HG02885 (cell line): ENCODE results near the gene MYO1E.

ENCODE experiments used
- ATAC-seq: cut with Tn5 transposase; IDR thresholded peaks from one replicate; pipeline ENCODE4 v1.9.1; 2021; ENCODE audit warnings: mild to moderate bottlenecking; ENCODE audit not compliant: unreplicated experiment, poor library complexity

MYO1E gene

GRCh38 chr15:59115047-59115446 is 257.6 kb downstream of the MYO1E start:
- no peak for ATAC-seq

GRCh38 chr15:59111251-59111650 is 261.4 kb downstream of the MYO1E start:
- no peak for ATAC-seq

- no peak for ATAC-seq
Measured at GRCh38 chr15:59105854-59106253, 266.8 kb downstream of the MYO1E start.

GRCh38 chr15:59104912-59105732 is 267.5 kb downstream of the MYO1E start, which contains the start of gene CCNB2:
TSS of gene CCNB2 (plus strand) at chr15:59105146. CDS start at chr15:59105269, 123 bp downstream.
- peak; percentile 99 for ATAC-seq

- no peak for ATAC-seq
Measured at GRCh38 chr15:59104602-59104911, 268.1 kb downstream of the MYO1E start.

DNA sequence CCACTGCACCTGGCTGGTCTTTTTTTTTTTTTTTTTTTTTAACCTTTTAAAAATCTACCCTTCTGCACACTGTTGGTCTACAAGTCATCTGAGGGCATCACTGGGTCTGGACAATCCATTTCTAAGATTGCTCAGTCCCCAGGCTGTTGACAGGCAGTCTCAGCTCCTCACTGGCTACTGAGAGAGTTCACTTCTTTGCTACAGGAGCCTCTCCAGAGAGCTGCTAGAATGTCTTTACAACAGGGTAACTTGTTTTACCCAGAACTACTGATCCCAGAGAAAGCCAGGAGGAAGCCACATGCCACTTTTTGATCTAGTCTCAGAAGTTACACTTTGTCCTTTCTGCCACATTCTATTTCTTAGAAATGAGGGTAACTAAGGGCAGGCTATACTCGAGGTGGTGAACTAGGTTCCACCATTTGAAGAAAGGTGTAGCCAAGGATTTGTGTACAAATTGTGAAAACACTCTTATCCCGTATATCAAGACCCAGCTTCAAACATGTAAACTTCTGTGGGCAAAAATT is 273.4 kb downstream of the MYO1E start:
- ATAC-seq: no peak

- no peak for ATAC-seq
Measured at GRCh38 chr15:59096429-59096828, 276.2 kb downstream of the MYO1E start.

GRCh38 chr15:59094077-59094476 is 278.6 kb downstream of the MYO1E start:
- ATAC-seq: no peak

DNA sequence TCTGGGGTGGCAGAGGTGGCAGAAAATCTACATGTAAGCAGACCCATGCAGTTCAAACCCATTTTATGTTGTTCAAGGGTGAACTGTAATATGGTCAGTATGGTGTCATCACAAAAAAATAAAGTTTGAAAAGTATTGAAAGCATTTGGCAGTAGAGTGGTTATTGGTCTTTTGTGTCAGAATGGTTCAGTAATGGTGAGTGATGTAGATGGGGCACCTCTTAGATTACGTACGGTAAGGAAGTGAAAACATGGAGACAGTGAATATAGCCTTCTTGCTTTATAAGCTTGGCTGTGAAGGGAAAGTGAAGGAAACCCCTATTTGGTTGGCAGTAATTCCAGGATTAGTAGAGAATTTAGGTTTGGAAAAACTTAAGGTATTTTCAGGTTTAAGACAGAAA is 284.9 kb downstream of the MYO1E start:
- no peak for ATAC-seq
